Activated naive CD4-positive, alpha-beta T cell treated with anti-CD3 and anti-CD28 coated beads, Interleukin-2, amount 50 U/mL, for 16 hours (primary cell): ENCODE measurements around the gene MYRIP.
"Not testable (repeated sequence)": the region's sequence is repeated elsewhere in the genome, so short reads cannot be mapped to it uniquely, and the experiment has no call there.

Experiments used
- DNase-seq: peaks from one replicate; pipeline ENCODE4 v3.0.0-alpha.2; 2020

MYRIP gene

DNA sequence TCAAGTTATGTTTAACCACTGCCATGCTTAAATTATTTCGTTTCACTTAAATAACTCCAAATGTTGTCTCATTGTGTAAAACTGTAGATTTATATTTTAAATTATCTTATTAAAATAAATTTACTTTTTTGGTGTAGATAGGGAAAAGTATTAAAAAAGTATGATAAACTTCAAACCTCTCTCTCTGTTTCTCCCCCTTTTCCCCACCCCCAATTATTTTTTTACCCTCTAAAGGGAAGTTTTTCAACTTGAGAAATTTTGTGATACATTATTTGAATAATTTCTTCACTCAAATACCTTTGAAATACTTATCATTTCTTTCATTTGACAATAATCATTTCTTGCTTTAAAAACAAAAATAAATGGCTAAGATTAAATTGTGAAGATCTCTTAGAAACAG, 433.2 kb downstream of the MYRIP start:
- DNase-seq, result no peak

DNA sequence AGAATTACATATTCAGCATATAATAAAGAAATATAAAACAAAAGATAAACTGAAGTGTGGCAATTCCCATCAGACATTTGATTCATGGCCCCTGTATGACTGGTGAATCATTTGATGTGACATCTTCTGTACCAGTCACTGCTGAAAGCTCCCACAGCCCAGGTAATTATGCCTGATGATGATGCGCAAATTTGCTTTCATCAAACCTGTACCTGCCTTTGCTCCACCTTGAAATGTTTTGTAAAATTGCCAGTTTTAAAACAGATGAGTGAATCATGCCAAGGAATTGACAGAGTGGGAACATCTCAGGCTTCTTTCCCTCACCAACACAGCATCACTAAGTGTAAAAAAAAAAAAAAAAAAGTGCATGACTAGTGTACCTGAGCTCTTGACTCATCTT, 433.6 kb downstream of the MYRIP start:
- no peak for DNase-seq

DNA sequence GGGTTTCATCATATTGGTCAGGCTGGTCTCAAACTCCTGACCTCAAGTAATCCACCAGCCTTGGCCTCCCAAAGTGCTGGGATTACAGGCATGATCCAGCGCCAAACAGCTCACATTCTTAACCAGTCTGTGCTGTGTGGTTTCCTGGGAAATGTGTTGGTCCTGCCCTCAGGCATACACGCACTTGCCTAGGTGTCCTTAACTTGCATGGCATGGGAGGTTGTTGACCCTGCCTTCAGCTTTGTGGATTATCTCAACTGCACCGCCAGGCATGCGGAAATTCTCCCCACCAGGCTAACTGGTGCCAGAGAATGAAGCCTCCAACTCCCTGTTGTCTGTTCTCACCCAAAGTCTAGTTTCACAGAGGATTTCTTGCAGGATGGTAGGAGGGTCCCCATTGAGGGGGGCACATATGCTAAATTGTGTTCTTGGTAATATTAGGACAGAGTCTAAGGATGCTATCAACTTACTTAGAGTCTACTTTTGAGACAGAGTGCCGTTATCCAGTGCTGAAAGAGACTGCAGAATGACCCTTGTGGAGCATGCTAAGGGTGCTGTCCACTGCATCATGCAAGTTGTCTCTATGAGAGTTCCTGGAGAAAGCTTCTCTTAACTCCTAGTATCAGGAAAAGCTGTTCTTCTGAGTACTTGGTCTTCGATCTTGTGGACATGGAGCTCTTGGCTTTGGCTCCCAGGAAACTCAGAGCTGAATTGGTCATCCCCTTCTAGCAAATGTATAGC, 438.5 kb downstream of the MYRIP start:
- no peak for DNase-seq

DNA sequence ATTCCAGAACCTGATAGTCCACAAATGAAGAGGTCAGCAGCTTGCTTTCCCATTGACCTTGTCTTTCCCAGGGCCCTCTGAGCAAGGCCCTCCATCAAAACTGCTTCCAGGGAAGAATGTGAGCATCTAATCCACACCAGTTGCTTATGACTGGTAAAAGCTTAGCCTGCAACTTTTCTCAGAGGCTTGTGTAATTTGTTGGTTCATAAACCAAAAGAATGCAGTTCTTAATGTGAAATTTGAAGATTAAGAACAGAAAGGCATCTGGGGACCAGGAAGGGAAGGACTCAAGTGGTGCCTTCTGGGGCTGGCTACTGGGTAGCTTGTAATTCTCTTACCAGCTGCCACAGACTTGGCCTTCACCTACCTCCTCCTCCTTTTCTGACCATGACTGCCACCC, 439.2 kb downstream of the MYRIP start:
- no peak for DNase-seq

DNA sequence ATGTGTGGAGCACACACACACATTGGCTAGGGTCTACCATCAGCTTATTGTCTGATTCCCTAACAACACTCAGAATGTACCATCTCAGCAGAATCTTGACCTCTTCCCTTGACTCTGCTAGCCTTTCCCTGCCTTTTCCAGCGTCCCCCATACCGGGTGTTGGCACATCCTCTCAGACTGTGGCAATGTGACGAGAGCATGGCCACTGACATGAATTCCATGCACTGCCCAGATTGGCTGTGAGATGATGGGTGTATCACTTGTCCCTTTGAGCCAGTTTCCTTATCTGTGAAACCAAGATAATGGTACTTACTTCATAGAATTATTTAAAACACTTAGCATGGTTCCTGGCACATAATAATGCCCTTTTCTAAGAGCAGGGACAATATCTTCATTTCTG, 439.8 kb downstream of the MYRIP start:
- DNase-seq, result no peak

DNA sequence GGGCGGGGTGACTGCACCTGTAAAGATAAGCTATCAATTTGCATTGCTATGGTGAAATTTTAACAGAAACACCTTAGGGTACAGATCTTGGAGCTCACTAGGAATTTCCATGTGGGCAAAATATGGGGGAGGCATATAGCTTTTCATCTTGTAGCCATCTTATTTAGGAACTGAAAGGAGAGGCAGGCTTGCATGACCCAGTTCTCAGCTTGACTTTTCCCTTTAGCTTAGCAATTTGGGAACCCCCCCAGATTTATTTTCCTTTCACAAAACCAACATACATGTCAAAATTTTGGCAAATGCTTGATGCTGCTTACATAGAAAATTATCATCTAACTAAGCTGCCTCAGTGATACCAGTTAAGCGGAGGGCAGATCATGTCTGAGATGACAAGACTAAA, 445.1 kb downstream of the MYRIP start:
- DNase-seq, result no peak

DNA sequence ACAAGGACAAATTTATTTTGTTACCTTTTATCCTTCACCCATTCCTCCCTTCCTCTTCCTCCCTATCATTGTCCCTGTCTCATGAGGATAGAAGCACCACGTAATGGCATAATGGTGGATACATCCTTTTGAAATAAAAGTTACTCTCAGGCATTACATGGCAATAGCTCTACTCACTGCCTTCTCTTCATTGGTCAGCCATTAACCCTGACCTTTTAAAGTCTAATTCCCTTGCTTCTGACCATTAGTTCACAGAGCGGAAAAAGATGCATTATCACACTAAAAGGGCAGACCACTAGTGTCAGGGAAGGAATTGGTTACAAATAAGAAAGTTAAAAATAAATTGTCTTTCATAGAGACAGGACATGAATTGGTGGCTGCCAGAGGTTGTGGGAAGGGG, 445.5 kb downstream of the MYRIP start:
- DNase-seq, result no peak

DNA sequence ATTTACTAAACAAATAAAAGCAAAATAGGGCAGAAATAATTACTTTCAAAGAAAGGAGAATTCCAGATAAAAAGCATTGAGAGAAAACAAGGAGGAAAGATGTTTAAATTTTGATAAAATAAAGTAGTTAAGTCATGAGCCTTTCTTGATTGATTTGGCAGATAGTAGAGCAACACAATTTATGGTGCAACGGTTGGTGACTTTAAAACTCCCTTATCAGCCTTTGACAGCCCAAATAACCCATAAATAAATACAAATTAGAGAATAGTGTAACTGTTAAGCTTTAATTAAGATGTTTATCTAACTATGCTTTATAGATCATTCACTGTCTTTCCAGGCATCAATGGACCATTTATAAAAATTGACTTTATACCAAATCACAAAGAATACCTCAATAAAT, 446.1 kb downstream of the MYRIP start:
- no peak for DNase-seq

DNA sequence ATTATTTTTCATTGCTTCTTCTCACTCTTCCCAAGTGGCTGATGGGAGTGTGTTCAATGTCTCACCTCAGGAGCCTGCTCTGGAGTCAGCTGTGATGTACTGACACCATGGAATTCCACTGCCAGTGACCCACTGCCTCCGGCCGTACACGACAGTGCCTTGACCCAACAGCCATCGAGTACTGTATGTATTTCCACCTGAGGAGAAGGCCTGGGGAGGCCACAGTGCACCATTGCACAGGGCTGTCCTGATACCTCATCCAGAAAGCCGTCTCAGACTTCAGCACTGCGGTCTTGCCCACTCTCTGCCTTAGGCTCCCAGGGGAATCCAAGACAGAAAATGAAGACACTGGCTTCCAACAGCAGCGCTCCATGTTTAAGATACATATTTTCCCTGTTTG, 448.7 kb downstream of the MYRIP start:
- DNase-seq, result no peak

DNA sequence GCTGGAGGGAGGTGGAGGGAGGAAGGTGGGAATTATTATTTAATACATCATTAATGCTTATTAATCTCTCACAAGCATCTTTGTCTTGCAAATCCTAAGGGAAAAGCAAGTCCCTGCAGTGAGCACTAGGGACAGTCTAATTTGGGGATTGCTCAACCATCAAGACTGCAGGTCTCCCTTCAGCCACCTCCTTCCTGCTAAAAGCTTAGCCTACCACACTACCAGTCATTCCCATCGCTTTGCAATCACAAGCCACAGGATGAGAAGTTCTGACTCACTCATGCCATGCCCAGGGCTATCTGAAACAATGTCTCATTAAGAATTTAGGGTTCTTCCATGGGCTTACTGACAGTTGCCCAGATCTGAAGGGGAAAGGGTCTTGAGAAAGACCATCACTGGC, 449.1 kb downstream of the MYRIP start:
- no peak for DNase-seq

DNA sequence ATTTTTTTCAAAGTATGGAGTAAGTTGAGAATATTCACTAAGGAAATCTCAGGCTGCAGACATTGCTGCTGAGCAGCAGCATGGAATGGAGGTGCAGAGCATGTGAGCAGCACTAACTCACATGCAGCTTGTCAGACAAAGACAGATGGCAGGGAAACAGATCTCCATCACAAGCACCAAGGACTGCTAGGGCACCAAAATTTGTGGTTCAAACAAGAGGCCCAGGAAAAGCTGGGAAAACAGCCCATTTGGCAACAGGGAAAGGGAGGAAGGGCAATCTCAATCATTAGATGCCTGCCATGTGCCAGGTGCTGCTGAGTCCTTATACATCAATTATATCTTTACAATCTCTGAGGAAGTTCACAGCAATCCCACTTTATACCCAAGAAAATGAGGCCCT, 452.9 kb downstream of the MYRIP start:
- no peak for DNase-seq

DNA sequence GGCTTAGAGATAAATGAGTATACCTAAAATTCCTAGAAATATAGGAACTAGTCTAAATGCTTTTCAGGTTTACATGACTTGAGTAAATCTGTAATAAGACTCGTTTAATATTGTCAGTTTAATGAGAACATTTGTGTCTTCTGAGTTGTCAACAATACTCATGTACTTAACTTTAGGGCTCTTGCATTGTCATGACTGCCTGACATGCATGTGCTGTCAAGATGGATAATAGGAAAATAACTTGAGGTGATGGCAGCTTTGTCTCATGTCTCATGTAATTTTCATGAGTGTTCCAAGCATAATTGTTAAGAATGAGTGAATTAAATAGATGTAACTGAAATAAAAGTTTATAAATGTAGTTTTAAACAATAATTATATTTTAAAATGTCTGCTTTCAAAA, 455.0 kb downstream of the MYRIP start:
- no peak for DNase-seq

DNA sequence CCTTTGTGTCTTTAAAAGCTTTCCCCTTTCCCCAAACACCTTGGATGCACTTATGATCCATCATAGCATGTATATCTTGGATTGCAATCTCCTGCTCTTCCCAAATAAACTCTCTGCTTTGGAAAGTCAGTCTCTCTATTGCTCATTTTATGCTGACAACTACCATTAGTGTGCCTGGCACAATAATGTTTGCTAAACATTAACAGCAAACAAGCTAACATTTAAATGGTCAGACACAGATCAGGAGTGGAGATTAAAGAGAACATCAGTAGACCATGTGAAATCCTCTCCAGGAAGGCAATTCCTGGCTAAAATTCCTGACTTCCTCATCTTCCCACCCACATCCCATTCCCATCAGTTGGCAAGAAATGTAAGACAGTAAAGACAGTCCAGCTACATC, 455.8 kb downstream of the MYRIP start:
- DNase-seq, result no peak

DNA sequence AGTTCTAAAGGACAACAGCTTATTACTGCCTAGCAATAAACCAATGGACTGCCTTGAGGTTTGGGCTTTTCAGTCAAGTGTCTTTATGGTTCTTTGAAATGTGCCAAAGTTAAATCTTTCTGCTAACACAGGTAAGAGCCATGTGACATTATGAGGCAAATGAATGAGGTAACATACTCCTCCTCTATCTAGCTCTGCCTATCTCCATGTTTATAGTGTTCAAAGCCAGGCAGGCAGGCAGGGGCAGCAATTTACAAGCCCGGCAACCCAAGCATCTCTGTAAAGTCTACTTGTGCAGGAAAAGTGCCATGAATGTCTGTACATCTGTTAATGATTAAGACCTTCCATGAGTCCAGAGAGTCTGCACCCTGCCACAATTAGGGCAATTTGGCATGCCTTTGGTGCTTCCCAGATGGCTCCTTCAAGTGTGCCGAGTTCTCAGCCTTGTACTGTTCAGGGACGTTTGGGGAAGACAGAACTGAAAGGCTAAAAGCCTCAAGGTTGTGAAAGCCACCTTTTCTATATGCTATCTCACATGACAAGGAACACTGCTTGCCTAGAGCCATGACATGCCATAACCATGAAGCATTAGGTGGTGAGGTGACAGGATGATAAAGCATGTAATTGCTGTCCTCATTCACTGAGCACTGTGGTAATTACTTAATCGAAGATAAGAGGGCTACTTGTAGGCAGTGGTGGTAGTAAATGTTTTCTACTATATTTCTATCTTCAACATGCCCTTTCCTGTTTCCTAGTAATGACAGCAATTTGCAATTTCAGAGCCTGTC, 458.7 kb downstream of the MYRIP start:
- DNase-seq, result no peak

DNA sequence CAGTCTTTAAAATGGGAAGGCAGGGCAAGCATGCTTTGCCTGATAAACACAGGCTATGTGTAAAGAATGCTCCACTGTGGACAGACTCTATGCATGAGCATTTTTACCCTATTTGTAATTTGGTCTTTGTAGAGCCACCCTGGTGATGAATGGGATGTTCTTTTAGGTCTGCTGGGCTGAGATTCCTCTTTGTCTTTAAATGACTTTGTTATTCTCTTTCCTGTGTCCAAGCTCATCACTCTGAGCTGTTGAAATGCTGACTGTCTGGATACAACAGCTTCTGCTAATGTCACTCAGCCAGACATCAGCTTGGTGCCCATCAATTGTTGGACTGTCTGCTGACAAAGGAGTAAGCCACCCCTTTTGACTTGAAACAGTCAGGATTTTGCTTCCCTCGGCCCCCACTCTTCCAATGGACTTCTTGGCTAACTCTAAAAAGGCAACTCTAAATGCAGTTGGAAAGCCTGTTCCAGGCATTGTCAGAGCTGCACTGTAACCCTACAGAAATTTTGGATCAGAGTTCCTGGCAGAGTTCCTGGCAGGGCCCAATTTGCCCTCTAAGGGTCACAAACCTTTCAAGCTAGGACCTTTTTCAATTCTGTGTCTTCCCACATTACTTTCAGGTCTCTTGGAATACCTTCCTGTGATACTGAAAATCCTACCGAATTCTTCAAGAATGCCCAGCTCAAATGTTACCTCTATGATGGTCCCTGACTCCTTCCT, 459.6 kb downstream of the MYRIP start:
- DNase-seq, result no peak

DNA sequence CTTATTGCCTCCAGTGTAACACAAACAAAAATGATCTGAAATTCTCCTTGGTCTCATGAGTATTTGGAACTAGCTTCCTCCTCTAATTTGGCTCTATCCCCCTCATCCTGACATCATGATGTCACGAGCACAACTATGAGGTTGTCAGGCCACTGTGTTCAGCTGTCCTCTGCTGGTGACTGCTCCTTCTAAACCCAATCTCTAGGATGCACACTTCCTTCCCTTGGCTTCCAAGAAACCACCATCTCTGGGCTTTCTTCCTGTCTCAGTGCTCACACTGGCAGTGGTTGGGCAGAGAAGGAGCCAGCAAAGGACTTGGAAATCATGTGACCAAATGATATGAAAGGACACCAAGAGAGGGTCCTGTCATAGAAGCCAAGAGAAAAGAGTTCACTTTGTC, 469.4 kb downstream of the MYRIP start:
- no peak for DNase-seq

DNA sequence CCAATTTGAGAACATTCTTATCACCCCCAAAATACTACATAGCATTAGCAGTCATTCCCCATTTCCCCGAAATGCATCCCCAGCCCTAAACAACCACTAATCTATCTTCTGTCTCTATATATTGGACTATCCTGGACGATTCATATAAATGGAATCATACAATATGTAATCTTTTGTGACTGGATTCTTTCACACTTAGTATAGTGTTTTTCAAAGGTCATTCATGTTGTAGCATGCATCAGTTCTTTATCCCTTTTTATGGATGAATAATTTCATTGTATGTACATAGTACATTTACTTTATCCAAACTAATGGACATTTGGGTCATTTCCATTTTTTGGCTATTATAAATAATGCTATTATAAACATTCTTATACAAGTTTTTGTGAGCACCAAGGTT, 472.6 kb downstream of the MYRIP start:
- no peak for DNase-seq

DNA sequence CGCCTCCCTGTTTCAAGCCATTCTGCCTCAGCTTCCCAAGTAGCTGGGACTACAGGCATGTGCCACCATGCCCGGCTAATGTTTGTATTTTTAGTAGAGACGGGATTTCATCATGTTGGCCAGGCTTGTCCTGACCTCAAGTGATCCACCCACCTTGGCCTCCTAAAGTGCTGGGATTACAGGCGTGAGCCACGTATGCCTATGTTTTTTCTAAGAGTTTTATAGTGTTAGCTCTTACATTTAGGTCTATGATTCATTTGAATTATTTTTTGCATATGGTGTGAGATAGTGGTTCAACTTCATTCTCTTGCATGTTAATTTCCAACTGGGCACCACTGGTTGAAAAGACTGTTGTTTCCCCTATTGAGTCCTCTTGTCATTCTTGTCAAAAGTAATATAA, 473.6 kb downstream of the MYRIP start:
- DNase-seq, result not testable (repeated sequence)

DNA sequence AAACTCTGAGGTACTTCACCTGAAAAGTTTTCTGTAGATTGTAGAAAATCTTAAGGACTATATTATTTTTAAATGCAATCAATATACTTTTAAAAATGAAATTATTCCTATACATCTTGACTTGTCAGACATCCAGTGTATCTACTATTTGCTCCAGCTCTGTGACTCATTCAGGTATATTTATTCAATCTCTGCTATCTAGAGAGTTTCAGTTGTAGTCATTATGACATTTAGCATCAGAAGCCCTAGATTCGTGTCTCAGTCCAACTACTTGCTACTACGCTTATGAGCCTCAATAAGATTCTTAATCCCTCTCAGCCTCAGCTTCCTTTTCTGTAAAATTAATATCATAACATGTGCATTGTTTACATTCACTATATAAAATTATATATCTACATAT, 477.8 kb downstream of the MYRIP start:
- DNase-seq, result no peak

DNA sequence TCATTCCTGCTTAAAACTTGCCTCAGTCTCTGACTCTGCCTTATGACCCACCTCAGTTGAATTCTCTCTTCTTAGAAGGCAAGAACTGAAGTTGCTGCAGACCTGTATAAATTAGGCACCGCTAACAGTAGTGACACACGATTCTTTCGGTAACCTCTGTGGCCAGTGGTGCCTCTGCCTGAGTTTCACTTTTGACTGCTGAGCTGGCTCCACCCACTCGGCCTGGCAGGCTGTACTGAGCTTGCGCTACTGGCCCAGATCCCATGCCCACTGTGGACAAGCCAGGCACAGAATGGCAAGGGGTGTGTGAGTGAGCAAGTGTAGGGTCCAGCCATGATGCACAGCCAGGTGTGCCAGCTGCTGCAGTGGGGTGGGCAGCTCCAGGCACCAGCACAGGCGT, 481.0 kb downstream of the MYRIP start:
- DNase-seq, result no peak

DNA sequence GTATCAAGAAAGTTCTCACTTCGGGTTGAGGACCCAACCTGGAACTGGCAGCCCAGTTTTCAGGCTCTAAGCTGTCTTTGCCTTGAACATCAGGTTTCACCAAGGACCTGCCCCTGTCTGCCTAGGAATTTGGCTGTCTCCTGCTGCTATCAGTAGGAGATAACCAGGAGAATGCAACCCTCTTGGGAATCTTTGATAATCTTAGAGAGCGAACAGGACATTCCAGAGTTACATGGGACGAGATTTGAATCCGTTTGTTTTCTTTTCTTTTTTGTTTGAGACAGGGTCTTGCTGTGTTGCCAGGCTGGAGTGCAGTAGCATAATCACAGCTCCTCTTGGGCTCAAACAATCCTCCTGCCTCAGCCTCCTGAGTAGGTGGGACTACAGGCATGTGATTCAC, 482.1 kb downstream of the MYRIP start:
- DNase-seq, result no peak

DNA sequence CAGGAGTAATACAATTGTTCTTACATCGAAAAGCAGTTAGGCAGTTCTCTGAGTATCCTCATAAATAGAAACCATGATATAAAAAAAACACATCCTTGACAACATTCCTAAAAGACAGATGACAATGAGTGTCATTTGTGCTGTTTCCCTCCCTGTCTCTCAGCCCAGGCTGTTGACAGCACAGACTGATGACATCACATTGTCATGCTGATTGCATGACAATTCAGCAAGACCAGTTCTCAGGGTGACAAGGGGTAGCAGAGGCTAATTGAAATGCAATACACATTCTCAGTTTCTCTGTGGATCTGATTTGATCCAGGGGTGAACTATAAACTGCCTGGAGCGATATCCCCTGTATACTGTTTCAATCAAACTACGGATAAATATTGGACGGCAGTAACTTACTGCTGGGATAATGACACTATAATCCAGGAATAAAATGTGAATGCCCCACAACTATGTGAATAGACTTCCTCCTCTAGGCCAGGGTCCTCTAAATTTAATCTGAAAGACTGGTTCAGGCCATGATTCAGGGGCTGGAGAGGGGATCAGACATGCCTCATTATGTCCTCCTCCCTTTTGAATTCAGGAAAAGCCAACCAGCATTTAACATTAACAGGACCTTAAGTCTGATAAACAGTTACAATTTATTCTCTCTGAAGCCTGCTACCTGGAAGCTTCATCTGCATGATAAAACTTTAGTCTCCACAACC, 483.4 kb downstream of the MYRIP start:
- DNase-seq, result no peak

DNA sequence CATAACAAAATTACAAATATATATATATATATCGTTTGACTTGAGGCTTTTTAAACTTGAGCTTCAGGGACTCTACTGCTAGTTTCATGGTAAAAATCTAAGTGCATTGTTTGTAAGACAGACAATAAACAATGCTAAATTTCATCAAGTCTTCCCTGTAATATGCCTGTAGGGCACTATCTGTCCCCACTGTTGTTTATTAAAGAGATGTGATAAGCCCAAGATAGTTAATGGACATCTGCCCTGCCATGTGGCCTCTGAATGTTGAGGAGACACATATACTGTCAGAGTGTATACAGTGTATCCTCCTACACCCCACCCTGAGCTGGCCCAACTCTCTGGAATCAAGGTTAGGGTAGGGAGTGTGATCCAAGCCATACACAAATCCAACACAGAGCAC, 485.0 kb downstream of the MYRIP start:
- no peak for DNase-seq
